Mesenchymal stem cell (in vitro differentiated cells and primary cell): ENCODE data around the gene MAS1.
"Not testable (repeated sequence)": the region's sequence is repeated elsewhere in the genome, so short reads cannot be mapped to it uniquely, and the experiment has no call there.

ENCODE experiments used
- DNase-seq: peaks from one replicate; pipeline ENCODE4 v3.0.0-alpha.2; 2013
- H2AFZ ChIP-seq: one replicate; pipeline ENCODE4 v1.6.1; 2013; ENCODE audit warnings: low read depth, mild to moderate bottlenecking, control low read depth, inconsistent platforms, low read length, moderate library complexity
- H2AK5ac ChIP-seq: 2 replicates; pipeline ENCODE4 v1.6.1; 2013; ENCODE audit warnings: low read length, moderate library complexity, mild to moderate bottlenecking, inconsistent platforms; ENCODE audit not compliant: severe bottlenecking
- H2BK120ac ChIP-seq: one replicate; pipeline ENCODE4 v1.6.1; 2013; ENCODE audit warnings: low read depth, mild to moderate bottlenecking, inconsistent platforms, low read length, moderate library complexity
- H2BK12ac ChIP-seq, 2 experiments: one replicate each; pipeline ENCODE4 v1.6.1; 2013; ENCODE audit warnings: inconsistent platforms in 2 of 2, low read length in 2 of 2, mild to moderate bottlenecking in 2 of 2, moderate library complexity in 2 of 2, control low read depth in 1 of 2
- H2BK15ac ChIP-seq: one replicate; pipeline ENCODE4 v1.6.1; 2013; ENCODE audit warnings: mild to moderate bottlenecking, low read depth, inconsistent platforms; ENCODE audit not compliant: poor library complexity, severe bottlenecking
- H2BK5ac ChIP-seq: 2 replicates; pipeline ENCODE4 v1.6.1; 2013; ENCODE audit warnings: low read depth, mild to moderate bottlenecking, low read length, control low read depth, inconsistent platforms; ENCODE audit not compliant: poor library complexity, severe bottlenecking
- H3K14ac ChIP-seq, 2 experiments: one replicate each; pipeline ENCODE4 v1.6.1; 2013; ENCODE audit warnings: inconsistent platforms in 2 of 2, low read length in 2 of 2, control low read depth in 1 of 2, mild to moderate bottlenecking in 1 of 2, moderate library complexity in 1 of 2
- H3K18ac ChIP-seq, 2 experiments: one replicate each; pipeline ENCODE4 v1.6.1; 2013; ENCODE audit warnings: inconsistent platforms in 2 of 2, low read length in 2 of 2, control low read depth in 1 of 2, low read depth in 1 of 2, mild to moderate bottlenecking in 1 of 2
- H3K23ac ChIP-seq, 2 experiments: one replicate each; pipeline ENCODE4 v1.6.1; 2013; ENCODE audit warnings: inconsistent platforms in 2 of 2, low read length in 2 of 2, mild to moderate bottlenecking in 2 of 2, moderate library complexity in 2 of 2, control low read depth in 1 of 2
- H3K27ac ChIP-seq: 2 replicates; pipeline ENCODE4 v1.5.1; 2013; ENCODE audit warnings: mild to moderate bottlenecking, moderate library complexity, low read length, control low read depth, inconsistent platforms; ENCODE audit not compliant: poor library complexity, severe bottlenecking
- H3K27me3 ChIP-seq, 2 experiments: 2 replicates each; pipeline versions ENCODE4 v1.6.1 to v1.7.0; 2013; ENCODE audit warnings: low read length in 2 of 2, mild to moderate bottlenecking in 2 of 2, moderate library complexity in 2 of 2, control low read depth in 1 of 2, inconsistent platforms in 1 of 2; ENCODE audit not compliant: control insufficient read depth in 1 of 2, insufficient read depth in 1 of 2
- H3K36me3 ChIP-seq, 2 experiments: 2 replicates each; pipeline versions ENCODE4 v1.6.1 to v1.7.0; 2013; ENCODE audit warnings: low read length in 2 of 2, control low read depth in 1 of 2, inconsistent platforms in 1 of 2, low read depth in 1 of 2, mild to moderate bottlenecking in 1 of 2; ENCODE audit not compliant: insufficient read depth in 2 of 2, control insufficient read depth in 1 of 2
- H3K4ac ChIP-seq, 2 experiments: one replicate each; pipeline ENCODE4 v1.6.1; 2013; ENCODE audit warnings: inconsistent platforms in 2 of 2, low read length in 2 of 2, mild to moderate bottlenecking in 2 of 2, moderate library complexity in 2 of 2, control low read depth in 1 of 2, low read depth in 1 of 2
- H3K4me1 ChIP-seq: 2 replicates; pipeline ENCODE4 v1.6.1; 2013; ENCODE audit warnings: low read depth, low read length, control low read depth; ENCODE audit not compliant: control insufficient read depth, insufficient read depth
- H3K4me2 ChIP-seq: 2 replicates; pipeline ENCODE4 v1.6.1; 2013; ENCODE audit warnings: low read length, mild to moderate bottlenecking, inconsistent platforms; ENCODE audit not compliant: poor library complexity, severe bottlenecking
- H3K4me3 ChIP-seq, 2 experiments: 2 replicates each; pipeline versions ENCODE4 v1.5.1 to v1.7.0; 2013; ENCODE audit warnings: low read length in 2 of 2, mild to moderate bottlenecking in 2 of 2, control low read depth in 1 of 2, low read depth in 1 of 2; ENCODE audit not compliant: insufficient read depth in 1 of 2
- H3K79me1 ChIP-seq: replicated peaks from 2 replicates; pipeline ENCODE4 v1.6.1; 2013; ENCODE audit warnings: mild to moderate bottlenecking, control low read depth, low read length, inconsistent platforms; ENCODE audit not compliant: poor library complexity, severe bottlenecking
- H3K9ac ChIP-seq: 2 replicates; pipeline ENCODE4 v1.7.0; 2013; ENCODE audit warnings: mild to moderate bottlenecking, low read length, moderate library complexity
- H3K9me3 ChIP-seq: 2 replicates; pipeline ENCODE4 v1.7.0; 2013; ENCODE audit warnings: mild to moderate bottlenecking, low read length; ENCODE audit not compliant: control insufficient read depth
- H4K8ac ChIP-seq: one replicate; pipeline ENCODE4 v1.6.1; 2013; ENCODE audit warnings: inconsistent platforms, mild to moderate bottlenecking, low read length, moderate library complexity
- H4K91ac ChIP-seq: one replicate; pipeline ENCODE4 v1.6.1; 2013; ENCODE audit warnings: mild to moderate bottlenecking, low read length, inconsistent platforms
- WGBS: methylation state at CpG from one replicate; pipeline ENCODE4 v1.1.7; 2013; ENCODE audit warnings: mixed read lengths; 5-methylcytosine and 5-hydroxymethylcytosine counted together

MAS1 gene

DNA sequence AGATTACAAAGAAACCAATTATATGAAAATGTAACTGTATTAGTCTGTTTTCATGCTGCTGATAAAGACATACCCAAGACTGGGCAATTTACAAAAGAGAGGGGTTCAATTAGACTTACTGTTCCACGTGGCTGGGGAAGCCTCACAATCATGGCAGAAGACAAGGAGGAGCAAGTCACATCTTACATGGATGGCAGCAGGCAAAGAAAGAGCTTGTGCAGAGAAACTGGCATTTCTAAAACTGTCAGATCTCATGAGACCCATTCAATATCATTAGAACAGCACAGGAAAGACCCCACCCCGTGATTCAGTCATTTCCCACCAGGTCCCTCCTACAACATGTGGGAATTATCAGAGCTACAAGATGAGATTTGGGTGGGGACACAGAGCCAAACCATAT lies 33.4 kb downstream of the MAS1 start:
- not testable (repeated sequence) for H2BK5ac ChIP-seq, H3K9me3 ChIP-seq, H3K36me3 ChIP-seq, H3K4ac ChIP-seq, DNase-seq, H3K18ac ChIP-seq, H3K27me3 ChIP-seq, H3K79me1 ChIP-seq, H3K4me1 ChIP-seq, H4K91ac ChIP-seq, H2BK15ac ChIP-seq, H3K23ac ChIP-seq, H2BK12ac ChIP-seq, H2AK5ac ChIP-seq, H3K27ac ChIP-seq, H3K9ac ChIP-seq, H4K8ac ChIP-seq, H3K4me2 ChIP-seq, H2BK120ac ChIP-seq, H3K14ac ChIP-seq, H2AFZ ChIP-seq, H3K4me3 ChIP-seq
- WGBS, result 0% methylated on average over 1 of the region's 2 CpGs

GRCh38 chr6:159926542-159927203 lies 35.9 kb downstream of the MAS1 start:
- H2AK5ac ChIP-seq, result no peak overlapping the region
- DNase-seq, result no peak
- no peak overlapping the region for H2BK12ac ChIP-seq
- no peak overlapping the region for H2BK5ac ChIP-seq
- H3K4me1 ChIP-seq, result peaks cover 4% of the 10 kb centered on the region
- H3K79me1 ChIP-seq, result no peaks in the 10 kb centered on the region
- H2BK15ac ChIP-seq, result no peak overlapping the region
- peaks cover 0 to 7% of the 10 kb centered on the region in 2 experiments for H3K27me3 ChIP-seq
- no peak overlapping the region for H4K91ac ChIP-seq
- no peak overlapping the region for H3K18ac ChIP-seq
- H3K4me2 ChIP-seq, result no peak overlapping the region
- H2BK120ac ChIP-seq, result no peak overlapping the region
- no peak overlapping the region for H2AFZ ChIP-seq
- no peak overlapping the region for H3K9ac ChIP-seq
- H3K4me3 ChIP-seq, result no peak overlapping the region
- H3K4ac ChIP-seq, result no peak overlapping the region
- H4K8ac ChIP-seq, result no peak overlapping the region
- 82% methylated on average over 5 of the region's 5 CpGs for WGBS
- no peaks in the 10 kb centered on the region for H3K9me3 ChIP-seq
- H3K23ac ChIP-seq, result no peak overlapping the region
- H3K36me3 ChIP-seq, result no peaks in the 10 kb centered on the region
- H3K27ac ChIP-seq, result no peak overlapping the region
- H3K14ac ChIP-seq, result no peak overlapping the region

- no peak overlapping the region for H2AFZ ChIP-seq
- H3K18ac ChIP-seq, result no peak overlapping the region
- peaks cover 14% of the 10 kb centered on the region for H3K4me1 ChIP-seq
- H3K4ac ChIP-seq, result no peak overlapping the region
- H3K79me1 ChIP-seq, result no peaks in the 10 kb centered on the region
- H2AK5ac ChIP-seq, result no peak overlapping the region
- WGBS, result 71% methylated on average over 6 of the region's 8 CpGs
- no peak overlapping the region for H3K14ac ChIP-seq
- no peak overlapping the region for H4K91ac ChIP-seq
- H4K8ac ChIP-seq, result no peak overlapping the region
- no peaks in the 10 kb centered on the region for H3K27me3 ChIP-seq
- H3K4me2 ChIP-seq, result no peak overlapping the region
- H3K9me3 ChIP-seq, result no peaks in the 10 kb centered on the region
- H3K36me3 ChIP-seq, result no peaks in the 10 kb centered on the region
- H2BK5ac ChIP-seq, result no peak overlapping the region
- no peak for DNase-seq
- H3K27ac ChIP-seq, result no peak overlapping the region
- no peak overlapping the region for H3K9ac ChIP-seq
- no peak overlapping the region for H3K4me3 ChIP-seq
- no peak overlapping the region for H2BK15ac ChIP-seq
- no peak overlapping the region for H3K23ac ChIP-seq
- H2BK120ac ChIP-seq, result no peak overlapping the region
- H2BK12ac ChIP-seq, result no peak overlapping the region
Observed at GRCh38 chr6:159929819-159930218, 39.0 kb downstream of the MAS1 start.

DNA sequence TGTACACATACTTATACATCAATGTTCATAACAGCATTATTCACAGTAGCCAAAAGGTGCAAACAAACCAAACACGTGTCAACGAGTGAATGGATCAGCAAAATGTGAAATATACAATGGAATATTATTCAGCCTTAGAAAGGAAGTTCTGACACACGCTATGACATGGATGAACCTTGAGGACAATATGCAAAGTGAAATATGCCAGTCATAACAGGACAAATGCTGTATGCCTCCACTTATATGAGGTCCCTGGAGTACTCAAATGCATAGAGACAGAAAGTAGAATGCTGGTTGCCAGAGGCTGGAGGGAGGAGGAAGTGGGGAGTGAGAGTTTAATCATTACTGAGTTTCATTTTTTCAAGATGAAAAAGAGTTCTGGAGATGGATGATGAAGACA lies 40.3 kb downstream of the MAS1 start:
- no peak overlapping the region for H4K91ac ChIP-seq
- 92% methylated on average over 3 of the region's 3 CpGs for WGBS
- H2BK15ac ChIP-seq, result no peak overlapping the region
- no peak for DNase-seq
- H3K4me2 ChIP-seq, result no peak overlapping the region
- no peak overlapping the region for H2BK5ac ChIP-seq
- no peaks in the 10 kb centered on the region for H3K27me3 ChIP-seq
- no peak overlapping the region for H4K8ac ChIP-seq
- no peak overlapping the region for H2BK120ac ChIP-seq
- no peak overlapping the region for H3K18ac ChIP-seq
- H3K36me3 ChIP-seq, result no peaks in the 10 kb centered on the region
- no peak overlapping the region for H3K4ac ChIP-seq
- H3K14ac ChIP-seq, result no peak overlapping the region
- no peak overlapping the region for H2AFZ ChIP-seq
- H2AK5ac ChIP-seq, result no peak overlapping the region
- peaks cover 5% of the 10 kb centered on the region for H3K9me3 ChIP-seq
- no peak overlapping the region for H3K23ac ChIP-seq
- H3K79me1 ChIP-seq, result no peaks in the 10 kb centered on the region
- H3K4me1 ChIP-seq, result peaks cover 14% of the 10 kb centered on the region
- no peak overlapping the region for H3K27ac ChIP-seq
- no peak overlapping the region for H3K9ac ChIP-seq
- H2BK12ac ChIP-seq, result no peak overlapping the region
- H3K4me3 ChIP-seq, result no peak overlapping the region
